SHP77 treated with DMSO at 0.1 percent for 48 hours (cell line): ENCODE results near the gene LUC7L.
"Not testable (repeated sequence)": the region's sequence is repeated elsewhere in the genome, so short reads cannot be mapped to it uniquely, and the experiment has no call there.

ENCODE experiments used
- DNase-seq: peaks from one replicate; lab custom pipeline; 2025; lab: John Stamatoyannopoulos, UW

LUC7L gene

DNA sequence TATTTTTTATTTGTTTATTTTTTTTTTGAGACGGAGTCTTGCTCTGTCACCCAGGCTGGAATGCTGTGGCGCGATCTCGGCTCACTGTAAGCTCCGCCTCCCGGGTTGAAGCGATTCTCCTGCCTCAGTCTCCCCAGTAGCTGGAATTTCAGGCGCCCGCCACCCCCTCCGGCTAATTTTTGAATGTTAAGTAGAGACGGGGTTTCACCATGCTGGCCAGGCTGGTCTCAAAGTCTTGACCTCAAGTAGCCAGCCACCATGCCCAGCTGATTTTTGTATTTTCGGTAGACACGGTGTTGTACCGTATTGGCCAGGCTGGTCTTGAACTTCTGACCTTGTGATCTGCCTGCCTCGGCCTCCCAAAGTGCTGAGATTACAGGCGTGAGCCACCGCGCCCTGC, 1.1 kb upstream of the LUC7L start:
- not testable (repeated sequence) for DNase-seq

DNA sequence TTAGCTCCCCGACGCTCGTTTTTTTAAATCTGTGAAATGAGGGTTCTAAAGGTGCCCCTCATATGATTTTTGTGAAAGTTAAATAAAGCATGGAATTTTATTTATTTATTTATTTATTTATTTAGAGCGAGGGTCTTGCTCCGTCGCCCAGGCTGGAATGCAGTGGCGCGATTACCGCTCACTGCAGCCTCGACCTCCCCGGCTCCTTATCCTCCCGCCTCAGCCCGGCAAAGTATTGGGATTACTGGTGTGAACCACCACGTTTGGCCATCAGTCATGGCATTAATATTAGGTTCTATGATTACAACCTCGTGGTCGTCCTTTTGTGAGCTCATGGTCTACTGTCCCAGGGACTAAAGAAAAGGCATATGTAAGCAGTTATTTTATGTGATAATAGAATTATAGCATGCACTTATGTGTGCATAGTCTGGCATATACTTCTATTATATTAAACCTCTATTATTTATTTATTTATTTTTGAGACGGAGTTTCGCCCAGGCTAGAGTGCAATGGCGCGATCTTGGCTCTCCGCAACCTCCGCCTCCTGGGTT, 557 bp upstream of the LUC7L start:
- DNase-seq = no peak

DNA sequence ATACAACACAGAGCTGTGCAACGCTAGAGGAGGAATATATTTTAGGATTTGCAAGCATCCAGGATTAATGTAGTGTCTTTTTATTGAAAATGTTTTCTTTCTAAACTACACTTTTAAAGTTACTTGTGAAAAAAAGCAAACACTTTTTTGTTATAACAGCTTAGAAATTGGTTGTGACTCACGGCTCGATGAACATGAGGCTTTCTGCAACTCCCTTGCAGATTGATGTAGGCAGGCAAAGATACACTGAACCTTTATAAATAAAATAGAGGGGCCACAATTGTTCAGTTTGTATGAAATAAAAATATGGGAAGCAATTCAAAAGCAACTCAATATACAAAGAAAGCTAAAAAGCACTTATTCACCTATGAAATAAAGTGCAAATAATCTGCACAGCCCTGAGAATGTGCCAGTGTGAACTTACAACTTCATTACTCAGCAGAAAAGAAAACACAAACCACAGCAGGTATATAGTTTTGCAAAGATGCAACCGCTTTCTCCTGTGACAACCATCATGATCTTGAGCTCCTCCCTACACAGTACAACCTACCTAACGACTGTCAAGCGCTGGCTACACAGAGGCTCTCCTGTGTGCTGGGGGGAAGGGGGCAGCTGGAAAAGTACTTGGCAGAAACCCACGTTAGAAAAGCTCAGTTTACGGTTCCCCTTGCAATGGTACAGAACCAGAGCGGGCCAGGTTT, 948 bp downstream of the LUC7L start:
- no peak for DNase-seq

DNA sequence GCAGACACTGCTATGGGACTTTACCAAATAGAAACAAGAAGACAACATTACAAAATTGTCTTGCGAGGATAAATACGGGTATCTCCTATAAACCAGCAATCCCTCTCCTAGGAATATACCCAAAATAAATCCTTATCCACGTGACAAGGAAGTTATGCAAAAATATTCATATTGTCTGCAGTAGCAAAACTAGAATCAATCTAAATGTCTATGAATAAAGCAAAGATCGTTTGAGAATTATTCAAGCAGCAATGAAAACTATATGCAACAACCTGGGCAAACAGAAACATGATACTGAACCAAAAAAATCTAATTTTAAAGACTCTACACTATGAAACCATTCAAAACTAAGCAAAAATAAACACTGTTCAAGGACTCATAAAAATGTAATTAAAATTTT, 9.2 kb downstream of the LUC7L start:
- DNase-seq = no peak

DNA sequence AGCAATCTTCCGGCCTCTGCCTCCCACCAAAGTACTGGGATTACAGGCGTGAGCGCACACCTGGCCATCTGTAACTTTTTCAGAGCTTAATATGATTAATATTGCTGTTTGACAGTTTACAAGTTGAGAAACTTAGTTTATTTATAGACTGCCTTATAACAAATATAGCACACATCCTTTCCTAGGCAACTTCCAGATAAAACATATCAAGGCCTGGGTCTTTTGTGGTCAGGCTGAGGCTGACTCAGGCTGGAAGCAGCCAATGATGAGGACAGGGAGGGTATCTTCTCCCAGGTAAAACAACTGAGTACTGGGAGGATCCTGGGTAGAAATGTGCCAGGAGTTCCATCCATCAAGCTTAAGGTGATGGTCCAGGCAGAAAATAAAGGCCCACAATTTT, 16.2 kb downstream of the LUC7L start:
- no peak for DNase-seq

DNA sequence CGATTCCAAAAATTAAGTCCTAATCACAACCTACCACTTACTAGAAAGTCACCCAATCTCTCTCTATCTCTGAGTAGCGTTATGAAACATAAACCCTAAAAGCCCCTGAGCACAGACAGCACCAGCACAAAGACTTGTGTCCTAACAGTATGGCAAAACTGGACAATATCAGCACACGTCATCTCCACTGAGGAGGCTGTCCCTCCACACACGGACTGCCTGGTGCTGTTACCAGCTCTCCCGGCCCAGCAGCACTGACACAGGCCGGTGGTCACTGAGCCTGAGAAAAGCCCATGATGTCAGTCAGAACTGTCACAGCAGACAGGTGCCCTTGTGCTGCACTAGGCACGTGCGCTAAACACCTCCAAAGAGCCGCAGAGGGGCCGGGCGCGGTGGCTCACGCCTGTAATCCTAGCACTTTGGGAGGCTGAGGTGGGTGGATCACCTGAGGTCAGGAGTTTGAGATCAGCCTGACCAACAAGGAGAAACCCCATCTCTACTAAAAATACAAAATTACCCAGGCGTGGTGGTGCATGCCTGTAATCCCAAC, 17.5 kb downstream of the LUC7L start:
- DNase-seq = not testable (repeated sequence)

DNA sequence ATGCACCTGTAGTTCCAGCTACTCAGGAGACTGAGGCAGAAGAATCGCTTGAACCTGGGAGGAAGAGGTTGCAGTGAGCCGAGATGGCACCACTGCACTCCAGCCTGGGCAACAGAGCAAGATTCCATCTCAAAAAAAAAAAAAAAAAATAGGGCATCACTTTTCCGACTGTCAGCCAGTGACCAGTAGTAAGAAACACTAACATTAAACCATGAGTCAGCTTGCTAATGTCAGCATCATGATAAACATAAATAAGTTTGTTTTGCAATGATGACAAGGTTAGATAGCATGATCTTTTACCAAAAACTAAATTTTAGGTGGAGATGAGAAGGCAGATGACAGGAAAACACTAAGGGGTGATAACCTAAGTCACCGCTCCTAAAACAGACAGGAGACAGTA, 19.9 kb downstream of the LUC7L start:
- not testable (repeated sequence) for DNase-seq

DNA sequence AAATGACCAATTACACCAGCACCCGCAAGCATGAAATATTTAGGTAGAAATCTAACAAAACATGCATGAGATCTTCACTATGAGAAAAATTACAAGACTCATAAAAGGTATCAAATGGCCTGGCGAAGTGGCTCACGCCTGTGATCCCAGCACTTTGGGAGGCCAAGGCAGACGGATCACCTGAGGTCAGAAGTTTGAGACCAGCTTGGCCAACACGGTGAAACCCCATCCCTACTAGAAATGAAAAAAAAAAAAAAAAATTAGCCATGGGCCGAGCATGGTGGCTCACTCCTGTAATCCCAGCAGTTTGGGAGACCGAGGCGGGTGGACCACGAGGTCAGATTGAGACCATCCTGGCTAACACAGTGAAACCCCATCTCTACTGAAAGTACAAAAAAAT, 25.2 kb downstream of the LUC7L start:
- DNase-seq = not testable (repeated sequence)

DNA sequence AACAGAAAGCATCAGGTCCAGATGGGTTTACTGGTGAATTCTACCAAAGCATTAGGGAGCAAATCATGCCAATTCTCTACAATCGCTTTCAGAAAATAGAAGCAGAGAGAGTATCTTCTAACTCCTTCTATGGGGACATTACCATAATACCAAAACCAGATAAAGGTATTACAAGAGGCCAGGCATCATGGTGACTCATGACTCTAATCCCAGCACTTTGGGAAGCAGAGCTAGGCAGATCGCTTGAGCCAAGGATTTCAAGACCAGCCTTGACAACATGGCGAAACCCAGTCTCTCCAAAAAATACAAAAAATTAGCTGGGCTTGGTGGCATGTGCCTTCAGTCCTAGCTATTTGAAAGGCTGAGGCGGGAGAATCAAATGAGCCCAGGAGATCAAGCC, 26.0 kb downstream of the LUC7L start:
- no peak for DNase-seq

DNA sequence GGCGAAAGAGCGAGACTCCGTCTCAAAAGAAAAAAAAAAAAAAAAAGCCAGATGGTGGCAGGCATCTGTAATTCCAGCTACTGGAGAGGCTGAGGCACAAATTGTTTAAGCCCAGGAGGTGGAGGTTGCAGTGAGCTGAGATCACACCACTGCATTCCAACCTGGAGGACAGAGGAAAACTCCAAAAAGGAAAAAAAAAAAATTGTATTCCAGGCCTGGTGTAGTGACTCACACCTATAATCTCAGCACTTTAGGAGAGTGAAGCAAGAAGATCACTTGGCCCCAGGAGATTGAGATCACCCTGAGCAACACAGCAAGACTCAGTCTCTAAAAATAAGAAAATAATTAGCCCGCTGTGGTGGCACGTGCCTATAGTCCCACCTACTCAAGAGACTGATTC, 28.9 kb downstream of the LUC7L start:
- no peak for DNase-seq

DNA sequence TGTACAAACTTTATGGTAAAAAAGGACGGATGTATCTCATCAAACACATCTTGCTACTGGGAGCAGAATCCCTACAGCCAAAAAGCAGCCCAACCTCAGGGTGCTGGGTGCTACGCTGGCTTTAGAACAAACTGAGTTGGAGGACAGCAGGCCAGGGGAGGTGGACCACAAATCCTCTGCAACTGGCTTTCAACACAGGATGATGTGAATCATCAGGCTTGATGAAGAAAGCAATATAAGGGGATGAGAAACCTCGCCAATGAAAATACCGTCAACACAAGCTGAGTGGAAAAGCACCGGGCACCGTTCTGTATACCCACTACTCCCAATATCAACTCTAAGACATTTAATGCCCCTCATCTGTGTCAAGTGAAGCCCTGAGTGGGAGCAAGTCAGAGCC, 34.7 kb downstream of the LUC7L start:
- no peak for DNase-seq

DNA sequence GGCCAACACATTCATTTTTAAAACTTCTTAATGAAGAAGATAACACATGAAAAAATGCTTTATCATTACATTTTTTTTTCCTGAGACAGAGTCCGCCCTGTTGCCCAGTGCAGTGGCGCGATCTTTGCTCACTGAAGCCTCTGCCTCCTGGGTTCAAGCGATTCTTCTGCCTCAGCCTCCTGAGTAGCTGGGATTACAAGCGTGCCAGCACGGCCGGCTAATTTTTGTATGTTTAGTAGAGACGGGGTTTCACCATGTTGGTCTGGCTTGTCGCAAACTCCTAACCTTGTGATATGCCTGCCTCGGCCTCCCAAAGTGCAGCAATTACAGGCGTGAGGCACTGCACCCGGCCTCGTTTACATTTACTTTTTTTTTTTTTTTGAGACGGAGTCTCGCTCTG, 35.8 kb downstream of the LUC7L start:
- no peak for DNase-seq

DNA sequence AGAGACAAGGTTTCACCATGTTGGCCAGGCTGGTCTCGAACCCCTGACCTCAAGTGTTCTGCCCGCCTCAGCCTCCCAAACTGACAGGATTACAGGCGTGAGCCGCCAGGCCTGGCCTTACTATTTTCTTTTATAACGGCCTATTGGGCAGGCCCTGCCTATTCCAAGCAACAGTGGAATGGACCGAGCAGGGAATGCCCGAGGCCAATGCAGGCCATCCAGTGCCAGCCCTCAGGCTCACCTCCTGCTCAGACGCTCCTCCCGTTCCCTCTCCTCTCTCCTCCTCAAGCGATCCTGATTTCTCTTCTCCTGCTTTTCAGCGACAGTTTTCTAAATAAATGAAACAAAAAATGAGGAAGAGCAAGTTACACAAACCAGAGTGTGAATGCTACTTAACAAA, 36.6 kb downstream of the LUC7L start:
- DNase-seq = no peak

DNA sequence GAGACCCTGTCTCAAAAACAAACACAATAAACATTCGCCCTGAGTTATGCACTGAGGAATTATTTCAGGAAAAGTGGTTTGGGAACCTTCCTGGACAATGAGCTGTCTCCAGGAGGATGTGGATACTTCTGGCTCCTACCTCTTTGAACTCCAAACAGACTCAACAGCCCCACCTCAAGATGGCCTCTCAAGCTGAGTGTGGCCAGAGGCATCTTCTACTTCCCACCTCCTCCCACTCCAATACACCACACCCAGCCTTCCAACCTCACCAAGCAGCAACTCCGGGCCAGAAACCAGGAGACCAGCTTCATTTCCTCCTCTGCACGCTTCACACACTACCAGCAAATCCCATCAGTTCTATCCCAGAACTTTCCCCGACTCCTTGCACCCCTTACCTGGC, 37.4 kb downstream of the LUC7L start:
- no peak for DNase-seq

DNA sequence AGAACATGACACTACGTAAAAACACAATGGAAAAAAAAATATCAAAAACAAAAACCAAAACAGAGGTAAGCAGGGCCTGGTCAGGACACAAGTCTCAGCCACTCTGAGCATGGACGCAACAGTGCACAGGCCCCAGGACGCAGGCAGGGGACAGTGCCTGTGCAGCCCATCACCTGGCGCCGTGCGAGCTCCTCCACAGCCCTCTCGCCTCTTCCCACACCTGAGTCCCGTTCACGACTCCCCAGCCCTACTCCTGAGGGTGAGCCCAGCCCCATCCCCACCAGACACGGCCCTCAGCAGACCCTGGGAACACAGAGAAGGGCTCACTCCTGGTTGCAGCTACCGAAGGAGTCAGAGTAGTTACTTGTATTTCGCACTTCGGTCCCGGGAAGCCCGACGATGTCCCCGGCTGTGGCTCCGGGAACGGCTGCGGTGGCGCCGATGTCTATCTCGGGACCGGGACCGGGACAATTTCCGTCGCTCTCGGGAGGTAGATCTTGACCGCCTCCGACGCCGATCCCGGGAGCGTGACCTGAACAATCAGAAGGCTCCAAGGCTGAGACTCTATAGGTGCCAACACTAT, 39.6 kb downstream of the LUC7L start:
- DNase-seq = no peak

DNA sequence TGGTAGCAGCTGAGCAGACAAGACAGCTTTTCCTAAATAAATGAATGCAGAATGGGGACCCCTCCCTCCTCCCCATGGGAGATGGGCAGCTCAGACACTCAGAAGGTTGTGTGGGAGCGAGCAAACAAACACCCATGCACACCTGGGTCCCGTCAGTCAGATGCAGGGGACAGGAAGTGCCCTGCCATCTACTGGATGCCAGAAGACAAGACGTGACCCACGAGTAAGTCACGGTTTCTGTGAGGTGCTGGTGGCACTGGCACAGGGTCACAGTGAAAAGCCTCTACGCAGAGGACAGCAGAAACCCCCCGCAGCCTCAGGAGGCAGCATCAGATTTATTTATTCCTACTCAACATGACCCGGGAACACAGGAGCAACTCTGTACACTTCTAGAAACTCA, 40.6 kb downstream of the LUC7L start:
- DNase-seq = no peak

DNA sequence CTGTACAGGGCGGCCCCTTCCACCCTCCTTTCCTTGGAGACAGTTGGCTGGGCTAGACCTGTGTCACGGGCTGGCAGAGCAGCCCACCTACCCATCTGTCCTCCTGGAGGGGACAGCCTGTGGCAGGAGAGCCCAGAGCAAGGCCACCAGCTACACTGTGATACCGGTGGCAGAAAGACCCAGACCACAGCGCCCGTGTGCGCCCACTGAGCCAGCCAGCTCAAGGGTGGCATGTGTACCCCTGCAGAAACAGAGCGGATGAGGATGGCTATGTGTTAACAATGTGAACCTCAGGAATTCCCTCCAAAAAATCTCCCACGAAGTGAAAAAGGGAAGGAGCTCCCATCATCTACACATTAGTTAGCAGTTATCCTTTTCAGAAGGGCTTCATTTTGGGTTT, 41.9 kb downstream of the LUC7L start:
- DNase-seq = no peak

DNA sequence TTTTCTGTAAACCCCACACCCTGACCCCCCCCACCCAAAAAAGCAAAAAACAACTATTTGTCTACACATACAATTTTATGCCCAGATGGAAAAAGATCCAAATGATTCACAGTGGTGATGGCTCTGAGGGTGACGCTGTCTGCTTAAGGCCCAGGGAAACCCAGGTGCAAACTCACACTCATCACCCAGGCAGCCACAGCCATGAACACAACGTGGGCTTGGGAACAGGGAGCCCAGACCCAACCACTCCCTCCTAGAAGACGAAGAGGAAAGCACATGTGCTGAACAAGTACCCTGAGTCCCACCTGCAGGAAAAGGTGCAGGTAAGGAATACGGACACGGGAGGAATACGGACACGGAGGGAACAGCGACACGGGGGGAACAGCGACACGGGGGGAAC, 43.6 kb downstream of the LUC7L start:
- no peak for DNase-seq

DNA sequence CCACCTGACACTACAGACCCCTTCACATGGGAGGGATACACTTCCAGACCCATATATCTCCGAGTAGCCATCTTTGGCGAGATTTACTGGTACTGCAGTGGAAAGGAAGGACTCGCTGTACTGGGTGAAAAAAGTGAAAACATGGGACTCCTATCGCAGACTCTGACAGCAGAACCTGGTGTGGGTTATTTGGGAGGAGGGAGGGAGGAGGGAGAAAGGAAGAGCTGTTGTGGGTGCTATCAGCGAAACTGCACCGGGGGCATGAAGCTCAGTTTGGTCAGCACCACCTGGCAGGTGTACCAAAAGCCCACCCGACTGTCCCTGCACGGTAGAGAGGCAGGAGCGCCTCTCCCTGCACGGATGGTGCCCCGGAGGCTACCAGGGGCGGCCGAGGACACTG, 44.0 kb downstream of the LUC7L start:
- DNase-seq = no peak

DNA sequence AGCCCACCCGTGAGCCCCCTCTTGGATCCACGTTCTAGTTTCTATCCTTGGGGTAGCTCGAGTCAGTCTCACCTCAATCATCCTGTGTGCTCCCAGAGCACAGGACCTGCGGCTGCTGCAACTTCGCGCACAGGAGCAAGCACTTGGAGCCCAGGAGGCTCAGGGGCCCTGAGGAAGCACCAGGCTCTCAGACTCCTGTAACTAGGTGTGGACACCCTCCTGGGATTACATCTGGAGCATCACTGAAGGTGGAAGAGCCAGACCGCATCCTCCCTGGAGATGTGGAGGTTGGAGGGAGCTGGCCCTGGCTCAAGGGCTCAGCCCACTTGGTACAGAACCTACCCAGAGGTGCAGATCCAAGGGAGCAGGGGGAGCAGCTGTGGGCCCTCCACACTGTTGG, 46.2 kb downstream of the LUC7L start:
- no peak for DNase-seq

DNA sequence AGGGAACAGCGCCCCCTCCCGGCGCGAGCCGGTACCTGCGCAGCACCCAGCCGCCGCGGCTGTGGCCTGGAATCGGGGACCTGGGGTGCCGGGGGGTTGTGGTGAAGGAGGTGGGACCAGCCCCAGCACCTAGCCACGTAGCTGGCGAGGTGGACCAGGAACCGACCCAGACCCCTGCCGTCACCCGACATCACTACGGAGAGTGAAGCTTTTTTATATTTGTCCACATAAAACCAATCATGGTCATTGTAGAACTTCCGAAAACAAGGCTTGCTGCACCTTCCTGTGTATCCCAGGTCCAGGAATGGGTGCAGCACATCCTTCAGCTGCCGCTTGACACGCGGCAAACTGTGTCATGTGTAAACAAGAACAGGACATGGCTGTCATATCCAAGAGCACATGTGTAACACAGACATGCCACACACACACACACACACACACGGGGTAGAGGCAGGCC, 47.7 kb downstream of the LUC7L start:
- no peak for DNase-seq

DNA sequence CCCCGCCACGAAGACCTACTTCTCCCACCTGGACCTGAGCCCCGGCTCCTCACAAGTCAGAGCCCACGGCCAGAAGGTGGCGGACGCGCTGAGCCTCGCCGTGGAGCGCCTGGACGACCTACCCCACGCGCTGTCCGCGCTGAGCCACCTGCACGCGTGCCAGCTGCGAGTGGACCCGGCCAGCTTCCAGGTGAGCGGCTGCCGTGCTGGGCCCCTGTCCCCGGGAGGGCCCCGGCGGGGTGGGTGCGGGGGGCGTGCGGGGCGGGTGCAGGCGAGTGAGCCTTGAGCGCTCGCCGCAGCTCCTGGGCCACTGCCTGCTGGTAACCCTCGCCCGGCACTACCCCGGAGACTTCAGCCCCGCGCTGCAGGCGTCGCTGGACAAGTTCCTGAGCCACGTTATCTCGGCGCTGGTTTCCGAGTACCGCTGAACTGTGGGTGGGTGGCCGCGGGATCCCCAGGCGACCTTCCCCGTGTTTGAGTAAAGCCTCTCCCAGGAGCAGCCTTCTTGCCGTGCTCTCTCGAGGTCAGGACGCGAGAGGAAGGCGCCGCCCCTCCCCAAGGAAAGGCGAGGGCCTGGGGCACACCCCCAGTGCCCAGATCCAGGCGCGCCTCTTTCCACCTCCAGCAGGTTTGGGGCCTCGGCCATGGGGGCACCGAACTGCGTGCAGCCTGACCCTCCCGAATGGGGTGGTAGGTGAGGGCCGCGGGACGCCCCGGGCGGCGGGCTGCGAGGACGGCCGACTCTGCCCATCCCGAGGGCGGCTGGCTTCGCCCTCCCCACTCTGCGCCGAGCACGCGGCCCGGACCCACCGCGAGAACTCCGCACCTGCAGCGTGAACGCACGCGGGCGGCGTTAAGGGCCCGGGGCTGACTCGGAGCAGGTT, 48.3 kb downstream of the LUC7L start:
- DNase-seq = peak; percentile 56
